Stimulated activated effector memory CD8-positive, alpha-beta T cell treated with anti-CD3 and anti-CD28 coated beads, Interleukin-12 subunit alpha, Interleukin-12 subunit beta, amount 100 ng/mL, for 72 hours (primary cell): ENCODE data around the gene KDSR.
A peak's percentile ranks its signal among the peaks of the same experiment; 100 is the strongest.
"Not testable (repeated sequence)": the region's sequence is repeated elsewhere in the genome, so short reads cannot be mapped to it uniquely, and the experiment has no call there.

ENCODE experiments used
- ATAC-seq: fragments of 150-1000 bp; cut with Tn5 transposase; 2 replicates; pipeline ENCODE4 v1.10.0; 2021
- DNase-seq, 2 donors: peaks; one replicate each; pipeline ENCODE4 v3.0.0; 2021 to 2022; ENCODE audit warnings: low spot score in 2 of 2
- H3K27ac Mint-ChIP-seq: one replicate; pipeline ENCODE4 v1.8.0; 2022; ENCODE audit warnings: mild to moderate bottlenecking, mixed read lengths
- H3K36me3 Mint-ChIP-seq: one replicate; pipeline ENCODE4 v1.8.0; 2022; ENCODE audit warnings: mild to moderate bottlenecking, mixed read lengths
- H3K4me1 Mint-ChIP-seq: one replicate; pipeline ENCODE4 v1.8.0; 2022; ENCODE audit warnings: mixed read lengths
- H3K4me3 Mint-ChIP-seq: one replicate; pipeline ENCODE4 v1.8.0; 2022; ENCODE audit warnings: mild to moderate bottlenecking, mixed read lengths
- H3K9me3 Mint-ChIP-seq: one replicate; pipeline ENCODE4 v1.8.0; 2022; ENCODE audit warnings: mixed read lengths

Gene KDSR

GRCh38 chr18:63377275-63377980, 10.4 kb upstream of the KDSR start:
- Mint-ChIP-seq H3K36me3 (no peaks in the 10 kb centered on the region), H3K4me3 (no peak overlapping the region), H3K9me3 (peaks cover 3% of the 10 kb centered on the region), H3K27ac (peak overlapping the region; percentile 30), H3K4me1 (peaks cover 15% of the 10 kb centered on the region)
- DNase-seq (no peak), ATAC-seq (no peak)

DNA sequence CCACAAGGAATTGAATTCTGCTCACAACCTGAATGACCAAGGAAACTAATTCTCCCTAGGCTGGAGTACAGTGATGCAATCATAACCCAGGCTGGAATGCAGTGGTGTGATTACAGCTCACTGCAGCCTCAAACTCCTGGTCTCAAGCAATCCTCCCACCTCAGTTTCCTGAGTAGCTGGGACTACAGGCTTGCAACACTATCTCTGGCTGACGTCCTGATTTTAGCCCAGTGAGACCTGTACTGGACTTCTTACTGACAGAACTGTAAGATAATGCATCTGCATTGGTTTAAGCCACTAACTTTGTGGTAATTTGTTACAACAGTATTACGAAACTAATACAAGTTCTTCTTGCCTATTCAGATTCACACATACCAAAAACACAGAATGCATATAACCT, 9.5 kb upstream of the KDSR start:
- H3K4me3 Mint-ChIP-seq = no peak overlapping the region
- peaks cover 3% of the 10 kb centered on the region for H3K9me3 Mint-ChIP-seq
- no peaks in the 10 kb centered on the region for H3K36me3 Mint-ChIP-seq
- H3K4me1 Mint-ChIP-seq = peaks cover 15% of the 10 kb centered on the region
- no peak overlapping the region for H3K27ac Mint-ChIP-seq
- ATAC-seq (no peak), DNase-seq (no peak)

GRCh38 chr18:63374540-63374939, 7.5 kb upstream of the KDSR start:
- Mint-ChIP-seq H3K9me3 (peaks cover 3% of the 10 kb centered on the region), H3K4me1 (peaks cover 15% of the 10 kb centered on the region), H3K36me3 (no peaks in the 10 kb centered on the region), H3K4me3 (no peak overlapping the region), H3K27ac (no peak overlapping the region)
- ATAC-seq (no peak), DNase-seq (no peak)

GRCh38 chr18:63373161-63373560, 6.2 kb upstream of the KDSR start:
- no peak for ATAC-seq
- Mint-ChIP-seq H3K4me3 (no peak overlapping the region), H3K4me1 (peaks cover 14% of the 10 kb centered on the region)

DNA sequence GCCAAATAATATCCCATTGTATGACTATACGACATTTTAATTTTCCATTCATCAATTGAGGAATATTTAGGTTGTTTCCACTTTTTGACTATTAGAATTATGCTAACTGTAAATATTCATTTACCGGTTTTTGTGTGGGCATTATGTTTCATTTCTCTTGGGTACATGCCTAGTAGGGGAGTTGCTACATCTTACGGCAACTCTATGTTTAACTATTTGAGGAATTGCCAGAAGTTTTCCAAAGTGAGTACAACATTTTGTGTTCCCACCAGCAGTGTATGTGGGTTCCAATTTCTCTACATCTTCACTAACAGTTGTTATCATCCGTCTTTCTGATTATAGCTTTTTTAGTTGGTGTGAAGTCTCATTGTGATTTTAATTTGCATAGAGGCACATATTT, 1.6 kb upstream of the KDSR start:
- H3K36me3 Mint-ChIP-seq = peaks cover 19% of the 10 kb centered on the region
- H3K9me3 Mint-ChIP-seq = no peaks in the 10 kb centered on the region
- DNase-seq (no peak), ATAC-seq (no peak)
- H3K4me3 Mint-ChIP-seq = peak overlapping the region; percentile 81
- H3K4me1 Mint-ChIP-seq = peaks cover 41% of the 10 kb centered on the region
- H3K27ac Mint-ChIP-seq = peak overlapping the region; percentile 83

More at GRCh38 chr18:63373161-63373560, 6.2 kb upstream of the KDSR start:
- H3K27ac Mint-ChIP-seq = no peak overlapping the region
- H3K36me3 Mint-ChIP-seq = peaks cover 4% of the 10 kb centered on the region
- H3K9me3 Mint-ChIP-seq = peaks cover 3% of the 10 kb centered on the region
- DNase-seq = no peak

- Mint-ChIP-seq H3K4me1 (peaks cover 49% of the 10 kb centered on the region), H3K4me3 (peak overlapping the region; percentile 81), H3K36me3 (peaks cover 34% of the 10 kb centered on the region), H3K27ac (peak overlapping the region; percentile 83), H3K9me3 (no peaks in the 10 kb centered on the region)
- peak; percentile 75 for ATAC-seq
- peak; percentile 40 to 76 for DNase-seq
Observed at GRCh38 chr18:63366213-63367052, 573 bp downstream of the KDSR start.

DNA sequence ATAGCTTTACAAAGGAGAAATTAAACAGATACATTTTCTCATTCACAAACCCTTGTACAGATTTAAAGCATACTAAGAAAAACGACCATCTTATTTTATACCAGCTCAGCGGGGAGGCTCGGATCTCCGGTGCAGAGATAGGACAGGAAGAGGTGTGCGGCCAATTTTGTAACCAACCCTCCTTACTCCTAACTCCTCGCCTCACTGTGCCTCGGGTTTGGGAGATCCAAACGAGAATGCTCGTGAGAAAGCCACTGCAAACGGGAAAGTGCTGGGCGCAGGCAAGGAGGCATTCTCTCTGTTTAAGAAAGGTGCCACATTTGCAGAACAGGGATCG, 1.2 kb downstream of the KDSR start:
- H3K27ac Mint-ChIP-seq = peak overlapping the region; percentile 83
- H3K4me3 Mint-ChIP-seq = peak overlapping the region; percentile 81
- ATAC-seq (no peak), DNase-seq (no peak)
- H3K4me1 Mint-ChIP-seq = peaks cover 49% of the 10 kb centered on the region
- H3K36me3 Mint-ChIP-seq = peaks cover 40% of the 10 kb centered on the region
- H3K9me3 Mint-ChIP-seq = no peaks in the 10 kb centered on the region

- peak overlapping the region; percentile 81 for H3K4me3 Mint-ChIP-seq
- H3K4me1 Mint-ChIP-seq = peaks cover 48% of the 10 kb centered on the region
- H3K9me3 Mint-ChIP-seq = no peaks in the 10 kb centered on the region
- H3K27ac Mint-ChIP-seq = no peak overlapping the region
- DNase-seq (no peak), ATAC-seq (no peak)
- H3K36me3 Mint-ChIP-seq = peaks cover 59% of the 10 kb centered on the region
Observed at GRCh38 chr18:63363951-63364350, 3.1 kb downstream of the KDSR start.

- not testable (repeated sequence) for H3K9me3 Mint-ChIP-seq, H3K4me3 Mint-ChIP-seq, DNase-seq, H3K27ac Mint-ChIP-seq, ATAC-seq
- Mint-ChIP-seq H3K36me3 (peaks cover 63% of the 10 kb centered on the region), H3K4me1 (peaks cover 43% of the 10 kb centered on the region)
Observed at GRCh38 chr18:63363420-63363819, 3.6 kb downstream of the KDSR start.

- Mint-ChIP-seq H3K9me3 (no peaks in the 10 kb centered on the region), H3K27ac (no peak overlapping the region), H3K36me3 (peaks cover 100% of the 10 kb centered on the region), H3K4me3 (no peak overlapping the region), H3K4me1 (no peaks in the 10 kb centered on the region)
- ATAC-seq (no peak), DNase-seq (no peak)
Observed at GRCh38 chr18:63356272-63356896, 10.6 kb downstream of the KDSR start.

DNA sequence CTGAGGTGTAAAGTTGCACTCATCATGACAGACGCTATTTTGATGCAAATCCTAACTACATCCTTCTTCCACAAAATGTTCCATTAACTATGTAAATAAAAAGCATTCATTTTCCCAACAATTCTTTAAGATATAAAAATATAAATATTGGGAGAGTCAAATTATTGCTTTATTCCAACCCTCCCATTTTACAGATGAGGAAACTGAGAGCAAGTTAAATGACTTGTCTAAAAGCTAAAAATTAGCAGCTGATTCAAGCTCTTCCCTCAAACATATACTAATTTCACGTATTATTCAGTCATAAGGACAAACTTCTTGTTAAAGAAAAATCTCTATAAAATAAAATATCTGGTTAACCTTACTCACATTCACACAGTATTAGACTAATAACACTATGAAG, 16.8 kb downstream of the KDSR start:
- Mint-ChIP-seq H3K4me1 (peaks cover 2% of the 10 kb centered on the region), H3K9me3 (no peaks in the 10 kb centered on the region), H3K27ac (no peak overlapping the region), H3K4me3 (no peak overlapping the region), H3K36me3 (peaks cover 98% of the 10 kb centered on the region)
- DNase-seq (no peak), ATAC-seq (no peak)

- Mint-ChIP-seq H3K36me3 (peaks cover 98% of the 10 kb centered on the region), H3K9me3 (no peaks in the 10 kb centered on the region), H3K4me3 (no peak overlapping the region), H3K27ac (no peak overlapping the region), H3K4me1 (peaks cover 9% of the 10 kb centered on the region)
- ATAC-seq = no peak
- no peak for DNase-seq
Observed at GRCh38 chr18:63348508-63349136, 18.4 kb downstream of the KDSR start.

GRCh38 chr18:63346480-63347183, 20.4 kb downstream of the KDSR start:
- Mint-ChIP-seq H3K9me3 (no peaks in the 10 kb centered on the region), H3K36me3 (peaks cover 98% of the 10 kb centered on the region)
- no peak for ATAC-seq

DNA sequence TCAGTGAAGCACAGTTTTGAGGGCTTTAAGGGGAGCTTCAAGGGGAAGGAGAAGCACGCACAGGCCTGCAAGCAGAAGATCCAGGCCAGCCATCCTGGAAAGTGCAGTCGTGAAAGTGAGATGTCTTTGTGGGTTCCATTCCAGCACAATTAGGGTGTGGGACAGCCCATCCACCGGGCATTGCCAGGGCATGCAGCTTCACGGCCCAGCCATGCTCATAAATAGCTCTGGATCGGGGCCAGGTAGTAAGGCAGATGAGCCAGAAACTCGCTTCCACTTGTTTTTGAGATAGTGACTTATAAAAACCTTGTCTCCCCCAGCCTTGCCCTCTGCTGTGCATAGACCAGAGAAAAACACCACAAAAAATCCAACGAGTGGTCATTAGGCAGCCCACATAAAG, 21.0 kb downstream of the KDSR start:
- Mint-ChIP-seq H3K9me3 (no peaks in the 10 kb centered on the region), H3K4me3 (no peak overlapping the region), H3K27ac (peak overlapping the region; percentile 63), H3K4me1 (peaks cover 9% of the 10 kb centered on the region), H3K36me3 (peaks cover 98% of the 10 kb centered on the region)
- ATAC-seq (no peak), DNase-seq (no peak)

More at GRCh38 chr18:63346480-63347183, 20.4 kb downstream of the KDSR start:
- peak overlapping the region; percentile 62 for H3K27ac Mint-ChIP-seq
- H3K4me1 Mint-ChIP-seq = peaks cover 9% of the 10 kb centered on the region
- no peak for DNase-seq
- no peak overlapping the region for H3K4me3 Mint-ChIP-seq

GRCh38 chr18:63344918-63345317, 22.1 kb downstream of the KDSR start:
- H3K4me3 Mint-ChIP-seq = no peak overlapping the region
- peaks cover 98% of the 10 kb centered on the region for H3K36me3 Mint-ChIP-seq
- no peaks in the 10 kb centered on the region for H3K9me3 Mint-ChIP-seq
- peaks cover 12% of the 10 kb centered on the region for H3K4me1 Mint-ChIP-seq
- ATAC-seq (no peak), DNase-seq (no peak)
- H3K27ac Mint-ChIP-seq = peak overlapping the region; percentile 63
